ENCODE measurements around the gene SMIM10L1.

SMIM10L1 gene

GRCh38 chr12:11202811-11203210 is 31.8 kb downstream of the SMIM10L1 start:
- DNase-seq = no peak

- no peak for DNase-seq
Observed at GRCh38 chr12:11204173-11204572, 33.2 kb downstream of the SMIM10L1 start.

DNA sequence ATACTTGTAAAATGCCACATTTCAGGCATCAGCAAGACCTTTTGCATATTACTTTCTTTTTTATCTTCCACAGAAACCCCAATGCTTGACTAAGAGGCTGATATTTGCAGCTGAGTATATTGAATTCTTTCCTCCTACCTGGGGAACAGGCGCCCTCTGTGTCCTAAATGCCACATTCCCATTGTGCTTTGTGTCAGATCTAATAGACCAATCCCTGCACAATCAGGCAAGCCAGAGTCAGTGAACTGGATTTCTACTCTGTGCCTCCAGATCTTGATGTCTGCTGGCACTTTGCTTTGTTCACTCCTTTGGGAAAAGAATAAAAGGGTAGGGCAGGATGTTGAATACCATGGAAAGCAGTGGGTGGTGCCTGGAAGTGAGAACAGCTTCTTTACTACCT is 38.1 kb downstream of the SMIM10L1 start:
- DNase-seq = no peak
